ENCODE data around the gene MAML1.

Gene MAML1

GRCh38 chr5:179821298-179822058, 88.9 kb downstream of the MAML1 start:
- FAIRE-seq (peak; percentile 73), DNase-seq (ENCODE audit: low spot score) (peak; percentile 84)

GRCh38 chr5:179822059-179822432, 89.4 kb downstream of the MAML1 start:
- DNase-seq (ENCODE audit: low spot score) (no peak), FAIRE-seq (no peak)

GRCh38 chr5:179822444-179822990, 89.9 kb downstream of the MAML1 start:
- FAIRE-seq (no peak), DNase-seq (ENCODE audit: low spot score) (no peak)

- DNase-seq (ENCODE audit: low spot score) (no peak), FAIRE-seq (no peak)
Observed at GRCh38 chr5:179823937-179824744, 91.5 kb downstream of the MAML1 start.

- DNase-seq (ENCODE audit: low spot score), result no peak
Observed at GRCh38 chr5:179824745-179825112, 92.1 kb downstream of the MAML1 start.

GRCh38 chr5:179825655-179826182, 93.1 kb downstream of the MAML1 start:
- FAIRE-seq (no peak), DNase-seq (ENCODE audit: low spot score) (no peak)

More at GRCh38 chr5:179824745-179825112, 92.1 kb downstream of the MAML1 start:
- no peak for FAIRE-seq
